Limb (tissue), 2 donors: Measurements from ENCODE around the gene CREBBP.

Experiments used
- DNase-seq, 2 donors: peaks; one replicate each; pipeline ENCODE4 v3.0.0-alpha.2; 2016; ENCODE audit errors: extremely low spot score in 2 of 2

CREBBP gene

GRCh38 chr16:3879887-3880564 is 487 bp downstream of the CREBBP start:
- DNase-seq, result peak; percentile 70 to 86

- no peak for DNase-seq
Observed at GRCh38 chr16:3879258-3879886, 1.1 kb downstream of the CREBBP start.

- DNase-seq, result no peak
Observed at GRCh38 chr16:3878610-3879009, 1.9 kb downstream of the CREBBP start.

- no peak for DNase-seq
Observed at GRCh38 chr16:3876695-3877094, 3.8 kb downstream of the CREBBP start.

- DNase-seq, result no peak
Observed at GRCh38 chr16:3876160-3876559, 4.4 kb downstream of the CREBBP start.

GRCh38 chr16:3874794-3875692 is 5.5 kb downstream of the CREBBP start:
- no peak for DNase-seq

GRCh38 chr16:3874242-3874641 is 6.3 kb downstream of the CREBBP start:
- DNase-seq, result no peak

- no peak for DNase-seq
Observed at GRCh38 chr16:3873482-3874173, 6.9 kb downstream of the CREBBP start.

GRCh38 chr16:3872216-3872895 is 8.2 kb downstream of the CREBBP start:
- no peak for DNase-seq

GRCh38 chr16:3868967-3869366 is 11.5 kb downstream of the CREBBP start:
- DNase-seq, result no peak

GRCh38 chr16:3868556-3868955 is 12.0 kb downstream of the CREBBP start:
- DNase-seq, result no peak

- no peak for DNase-seq
Observed at GRCh38 chr16:3866703-3867431, 13.6 kb downstream of the CREBBP start.

- DNase-seq, result no peak
Observed at GRCh38 chr16:3865241-3865640, 15.3 kb downstream of the CREBBP start.

- DNase-seq, result no peak
Observed at GRCh38 chr16:3864562-3864961, 16.0 kb downstream of the CREBBP start.

- no peak for DNase-seq
Observed at GRCh38 chr16:3863587-3863986, 16.9 kb downstream of the CREBBP start.

- no peak for DNase-seq
Observed at GRCh38 chr16:3861808-3862451, 18.6 kb downstream of the CREBBP start.

- DNase-seq, result no peak
Observed at GRCh38 chr16:3859889-3860288, 20.6 kb downstream of the CREBBP start.

- no peak for DNase-seq
Observed at GRCh38 chr16:3858801-3859200, 21.7 kb downstream of the CREBBP start.

- no peak for DNase-seq
Observed at GRCh38 chr16:3857189-3858043, 23.1 kb downstream of the CREBBP start.
